Measurements from ENCODE around the gene PRODH.
"Not testable (repeated sequence)": the region's sequence is repeated elsewhere in the genome, so short reads cannot be mapped to it uniquely, and the experiment has no call there.

Gene PRODH

DNA sequence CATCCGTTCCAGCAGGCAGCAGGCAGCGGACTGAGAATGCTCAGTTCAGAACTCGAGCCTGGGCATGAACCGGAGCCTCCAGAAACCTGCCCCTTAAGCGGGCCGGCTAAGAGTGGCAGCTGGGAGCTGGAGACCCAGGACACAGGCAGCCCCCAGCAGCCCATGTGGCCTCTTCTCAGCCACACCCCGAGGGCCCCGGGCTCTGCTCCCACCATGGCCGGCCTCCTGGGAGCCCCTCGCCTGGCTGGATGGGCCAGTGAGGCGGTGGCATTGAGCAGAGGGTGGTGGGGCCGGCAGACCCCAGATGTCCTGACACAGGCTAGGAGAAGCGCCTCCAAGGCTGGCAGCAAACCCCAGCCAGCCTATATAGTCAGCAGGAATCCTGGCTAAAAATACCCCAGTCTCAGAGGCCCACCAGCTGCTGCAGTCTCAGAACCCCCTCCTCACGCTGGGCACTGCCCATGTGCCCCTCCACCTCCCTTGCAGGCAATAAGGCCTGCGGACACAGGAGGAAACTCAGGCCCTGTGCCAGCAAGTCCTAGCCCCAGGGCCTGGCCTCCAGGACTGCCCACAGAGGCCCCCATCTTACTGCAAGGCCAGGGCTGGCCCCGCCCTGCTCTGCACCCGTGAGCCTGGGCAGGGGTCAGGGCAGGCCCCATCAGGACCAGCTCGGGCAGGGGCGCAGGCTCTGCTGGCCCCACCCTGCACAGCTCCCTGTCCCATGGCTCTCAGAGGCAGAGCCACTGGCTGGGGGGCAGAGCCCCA lies 28.6 kb upstream of the PRODH start:
- not testable (repeated sequence) for H3K9ac ChIP-seq (ENCODE audit: low read length); H3K27me3 ChIP-seq (ENCODE audit: control insufficient read depth, insufficient read depth, low read length); H3K4me3 ChIP-seq (ENCODE audit: low read length); H3K27ac ChIP-seq (ENCODE audit: low read depth, low read length); H3K36me3 ChIP-seq (ENCODE audit: control insufficient read depth, insufficient read depth, low read length); H3K4me1 ChIP-seq (ENCODE audit: control insufficient read depth, insufficient read depth, low read length)

DNA sequence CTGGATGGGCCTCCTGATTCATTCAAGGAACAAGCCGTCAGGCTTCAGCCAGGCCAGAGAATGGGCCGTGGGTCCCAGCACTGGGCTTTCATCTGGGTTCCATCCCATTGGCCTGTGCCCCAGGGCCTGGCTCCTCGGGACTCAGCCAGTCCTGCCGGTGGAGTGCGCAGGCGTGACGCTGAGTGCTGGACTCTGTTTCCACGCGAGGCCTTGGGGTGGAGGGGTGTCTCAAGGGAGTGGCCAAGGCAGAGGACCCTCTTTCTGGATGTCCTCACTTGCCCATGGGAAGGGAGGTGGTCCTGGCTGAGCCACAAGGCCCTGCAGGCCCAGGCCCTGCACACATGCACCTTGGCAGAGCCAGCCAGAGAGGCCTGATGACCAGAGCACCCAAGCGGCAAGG lies 28.0 kb upstream of the PRODH start:
- H3K4me1 ChIP-seq (ENCODE audit: control insufficient read depth, insufficient read depth, low read length); H3K27ac ChIP-seq (ENCODE audit: low read depth, low read length); H3K27me3 ChIP-seq (ENCODE audit: control insufficient read depth, insufficient read depth, low read length); H3K4me3 ChIP-seq (ENCODE audit: low read length); H3K36me3 ChIP-seq (ENCODE audit: control insufficient read depth, insufficient read depth, low read length); H3K9ac ChIP-seq (ENCODE audit: low read length): not testable (repeated sequence)

DNA sequence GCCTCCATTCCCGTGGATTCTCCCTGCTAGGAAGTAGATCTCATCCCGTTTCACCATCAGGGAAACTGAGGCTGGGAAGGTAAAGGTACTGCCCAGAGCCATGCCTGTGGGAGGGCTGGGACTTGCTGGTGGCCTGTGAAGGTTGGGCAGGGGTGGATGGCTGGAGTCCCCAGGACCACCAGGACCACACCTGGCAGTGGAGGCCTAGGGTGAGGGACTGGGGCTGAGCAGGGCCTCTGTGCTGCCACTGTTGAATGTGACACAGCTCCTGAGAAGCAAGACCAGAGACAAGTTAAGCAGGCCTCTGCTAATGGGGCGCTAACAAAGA lies 26.2 kb upstream of the PRODH start:
- H3K27me3 ChIP-seq (ENCODE audit: control insufficient read depth, insufficient read depth, low read length): no peaks in the 10 kb centered on the region

DNA sequence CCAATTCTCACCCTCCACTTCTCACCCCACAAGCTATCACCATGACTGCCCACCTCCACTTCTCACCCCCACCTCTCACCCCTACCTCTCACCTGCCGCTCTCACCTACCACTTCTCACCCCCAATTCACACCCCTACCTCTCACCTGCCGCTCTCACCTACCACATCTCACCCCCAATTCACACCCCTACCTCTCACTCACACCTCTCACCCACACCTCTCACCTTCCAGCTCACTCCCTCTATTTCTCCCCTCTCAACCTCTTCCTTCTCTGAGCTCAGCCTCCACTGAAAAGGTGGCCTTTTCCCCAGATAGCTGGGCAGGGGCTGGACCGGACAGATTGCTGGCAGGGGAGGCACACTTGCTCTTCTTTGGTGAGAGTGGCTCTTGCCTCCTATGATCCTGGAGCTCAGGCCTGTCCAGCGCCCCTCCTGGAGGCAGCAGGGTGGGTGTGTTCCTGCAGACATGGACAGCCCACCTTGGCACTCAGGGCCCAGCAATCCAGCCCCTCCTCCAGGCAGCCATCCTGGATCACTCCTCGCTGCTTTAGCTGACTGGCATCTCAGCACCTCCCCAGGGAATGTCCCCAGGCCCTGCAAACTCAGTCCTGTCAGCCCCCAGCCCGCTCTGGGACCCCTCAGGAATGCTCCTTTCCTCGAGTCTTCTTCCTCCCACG lies 25.7 kb upstream of the PRODH start:
- H3K4me1 ChIP-seq (ENCODE audit: control insufficient read depth, insufficient read depth, low read length); H3K27me3 ChIP-seq (ENCODE audit: control insufficient read depth, insufficient read depth, low read length); H3K9ac ChIP-seq (ENCODE audit: low read length); H3K36me3 ChIP-seq (ENCODE audit: control insufficient read depth, insufficient read depth, low read length); H3K4me3 ChIP-seq (ENCODE audit: low read length); H3K27ac ChIP-seq (ENCODE audit: low read depth, low read length): not testable (repeated sequence)

More for the DNA sequence above, 26.2 kb upstream of the PRODH start:
- Histone ChIP-seq H3K36me3 (ENCODE audit: control insufficient read depth, insufficient read depth, low read length) (no peaks in the 10 kb centered on the region), H3K4me1 (ENCODE audit: control insufficient read depth, insufficient read depth, low read length) (no peaks in the 10 kb centered on the region), H3K9ac (ENCODE audit: low read length) (no peak overlapping the region), H3K27ac (ENCODE audit: low read depth, low read length) (no peak overlapping the region), H3K4me3 (ENCODE audit: low read length) (no peak overlapping the region)

GRCh38 chr22:18961201-18961600 lies 25.1 kb upstream of the PRODH start:
- not testable (repeated sequence) for H3K27ac ChIP-seq (ENCODE audit: low read depth, low read length); H3K36me3 ChIP-seq (ENCODE audit: control insufficient read depth, insufficient read depth, low read length); H3K9ac ChIP-seq (ENCODE audit: low read length)

DNA sequence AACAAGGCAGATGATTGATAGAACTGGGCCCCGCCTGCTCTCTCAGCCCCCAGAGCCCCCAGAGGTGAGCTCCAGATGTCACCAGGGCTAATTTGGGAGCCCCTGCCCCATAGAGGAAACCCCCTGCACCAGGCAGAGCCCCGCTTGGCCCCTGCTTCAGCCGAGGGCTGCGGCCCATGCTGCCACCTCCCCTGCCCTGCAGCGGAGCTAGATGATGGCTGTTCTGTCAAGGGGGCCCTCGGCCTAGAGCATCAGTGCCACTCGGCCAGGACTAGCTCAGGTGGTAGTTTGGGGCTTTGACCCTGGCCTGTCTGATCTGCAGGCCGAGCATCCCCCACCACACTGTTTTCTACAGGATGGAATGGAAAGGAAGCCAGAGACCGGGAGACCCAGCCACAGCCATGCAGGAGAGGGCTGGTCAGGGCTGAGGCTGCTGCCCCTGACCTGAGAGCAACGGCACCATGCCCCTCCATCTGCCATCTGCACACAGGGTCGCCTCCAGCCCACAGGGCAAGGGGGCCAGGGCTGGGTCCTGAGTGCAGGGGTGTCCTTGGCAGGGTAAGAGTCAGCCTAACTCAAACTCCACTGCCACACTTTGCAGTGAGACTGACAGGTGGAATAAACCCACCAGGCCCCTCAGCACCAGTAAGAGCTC lies 24.2 kb upstream of the PRODH start:
- H3K4me1 ChIP-seq (ENCODE audit: control insufficient read depth, insufficient read depth, low read length); H3K9ac ChIP-seq (ENCODE audit: low read length); H3K27me3 ChIP-seq (ENCODE audit: control insufficient read depth, insufficient read depth, low read length); H3K36me3 ChIP-seq (ENCODE audit: control insufficient read depth, insufficient read depth, low read length); H3K4me3 ChIP-seq (ENCODE audit: low read length); H3K27ac ChIP-seq (ENCODE audit: low read depth, low read length): not testable (repeated sequence)

More at GRCh38 chr22:18961201-18961600, 25.1 kb upstream of the PRODH start:
- not testable (repeated sequence) for H3K27me3 ChIP-seq (ENCODE audit: control insufficient read depth, insufficient read depth, low read length); H3K4me3 ChIP-seq (ENCODE audit: low read length); H3K4me1 ChIP-seq (ENCODE audit: control insufficient read depth, insufficient read depth, low read length)

GRCh38 chr22:18959741-18960140 lies 23.6 kb upstream of the PRODH start:
- H3K27me3 ChIP-seq (ENCODE audit: control insufficient read depth, insufficient read depth, low read length); H3K4me1 ChIP-seq (ENCODE audit: control insufficient read depth, insufficient read depth, low read length); H3K27ac ChIP-seq (ENCODE audit: low read depth, low read length); H3K36me3 ChIP-seq (ENCODE audit: control insufficient read depth, insufficient read depth, low read length); H3K4me3 ChIP-seq (ENCODE audit: low read length); H3K9ac ChIP-seq (ENCODE audit: low read length): not testable (repeated sequence)

DNA sequence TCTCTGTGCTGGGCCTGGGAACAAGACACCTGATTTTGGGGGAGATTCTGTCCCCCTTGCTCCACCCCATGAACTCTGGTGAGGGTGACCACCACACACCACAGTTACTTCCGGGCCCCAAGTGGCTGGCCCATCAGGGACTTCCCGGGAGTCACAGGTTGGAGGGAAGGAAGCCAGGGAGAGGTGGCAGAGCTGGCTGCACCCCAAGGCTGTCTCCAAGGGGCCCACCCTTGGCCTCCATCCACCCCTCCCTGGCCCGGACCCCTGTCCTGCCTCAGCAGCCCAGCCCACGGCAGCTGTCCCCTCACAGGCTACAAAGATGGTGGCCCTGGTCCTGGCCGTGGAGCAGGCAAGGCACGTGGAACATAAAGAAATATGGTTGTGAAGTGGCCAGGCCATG lies 23.2 kb upstream of the PRODH start:
- H3K9ac ChIP-seq (ENCODE audit: low read length); H3K36me3 ChIP-seq (ENCODE audit: control insufficient read depth, insufficient read depth, low read length); H3K4me3 ChIP-seq (ENCODE audit: low read length): not testable (repeated sequence)

GRCh38 chr22:18958738-18959137 lies 22.6 kb upstream of the PRODH start:
- H3K9ac ChIP-seq (ENCODE audit: low read length); H3K4me3 ChIP-seq (ENCODE audit: low read length); H3K27ac ChIP-seq (ENCODE audit: low read depth, low read length); H3K4me1 ChIP-seq (ENCODE audit: control insufficient read depth, insufficient read depth, low read length); H3K36me3 ChIP-seq (ENCODE audit: control insufficient read depth, insufficient read depth, low read length); H3K27me3 ChIP-seq (ENCODE audit: control insufficient read depth, insufficient read depth, low read length): not testable (repeated sequence)

More for the DNA sequence above, 23.2 kb upstream of the PRODH start:
- H3K27me3 ChIP-seq (ENCODE audit: control insufficient read depth, insufficient read depth, low read length); H3K4me1 ChIP-seq (ENCODE audit: control insufficient read depth, insufficient read depth, low read length); H3K27ac ChIP-seq (ENCODE audit: low read depth, low read length): not testable (repeated sequence)

DNA sequence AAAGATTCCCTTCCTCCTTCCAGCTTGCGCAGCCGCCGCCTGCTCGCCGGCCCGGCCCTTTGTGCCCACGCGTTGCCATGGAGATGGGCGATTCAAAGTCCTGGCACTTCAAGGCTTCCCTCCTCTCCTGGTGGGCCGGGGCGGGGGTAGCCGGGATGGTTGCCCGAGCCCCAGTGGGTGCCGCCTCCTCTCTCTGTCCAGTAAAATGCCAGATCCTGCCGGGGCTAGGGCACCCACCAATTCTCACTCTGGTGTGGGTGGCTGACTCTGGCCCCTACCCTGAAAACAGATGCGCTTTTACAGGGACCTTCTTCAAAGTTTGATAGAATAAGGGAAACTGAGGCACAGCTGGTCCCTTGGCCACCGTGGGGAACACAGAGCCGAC lies 22.2 kb upstream of the PRODH start:
- H3K4me3 ChIP-seq (ENCODE audit: low read length); H3K9ac ChIP-seq (ENCODE audit: low read length); H3K36me3 ChIP-seq (ENCODE audit: control insufficient read depth, insufficient read depth, low read length); H3K27me3 ChIP-seq (ENCODE audit: control insufficient read depth, insufficient read depth, low read length); H3K4me1 ChIP-seq (ENCODE audit: control insufficient read depth, insufficient read depth, low read length); H3K27ac ChIP-seq (ENCODE audit: low read depth, low read length): not testable (repeated sequence)

GRCh38 chr22:18957621-18958320 lies 21.7 kb upstream of the PRODH start:
- H3K9ac ChIP-seq (ENCODE audit: low read length); H3K36me3 ChIP-seq (ENCODE audit: control insufficient read depth, insufficient read depth, low read length); H3K4me1 ChIP-seq (ENCODE audit: control insufficient read depth, insufficient read depth, low read length); H3K4me3 ChIP-seq (ENCODE audit: low read length); H3K27ac ChIP-seq (ENCODE audit: low read depth, low read length); H3K27me3 ChIP-seq (ENCODE audit: control insufficient read depth, insufficient read depth, low read length): not testable (repeated sequence)

GRCh38 chr22:18956956-18957355 lies 20.9 kb upstream of the PRODH start:
- H3K27me3 ChIP-seq (ENCODE audit: control insufficient read depth, insufficient read depth, low read length); H3K36me3 ChIP-seq (ENCODE audit: control insufficient read depth, insufficient read depth, low read length); H3K4me3 ChIP-seq (ENCODE audit: low read length); H3K27ac ChIP-seq (ENCODE audit: low read depth, low read length); H3K9ac ChIP-seq (ENCODE audit: low read length); H3K4me1 ChIP-seq (ENCODE audit: control insufficient read depth, insufficient read depth, low read length): not testable (repeated sequence)

All from rectal smooth muscle tissue (tissue), 1 donor.